Measurements from ENCODE around the gene GP1BB.

The GP1BB gene

DNA sequence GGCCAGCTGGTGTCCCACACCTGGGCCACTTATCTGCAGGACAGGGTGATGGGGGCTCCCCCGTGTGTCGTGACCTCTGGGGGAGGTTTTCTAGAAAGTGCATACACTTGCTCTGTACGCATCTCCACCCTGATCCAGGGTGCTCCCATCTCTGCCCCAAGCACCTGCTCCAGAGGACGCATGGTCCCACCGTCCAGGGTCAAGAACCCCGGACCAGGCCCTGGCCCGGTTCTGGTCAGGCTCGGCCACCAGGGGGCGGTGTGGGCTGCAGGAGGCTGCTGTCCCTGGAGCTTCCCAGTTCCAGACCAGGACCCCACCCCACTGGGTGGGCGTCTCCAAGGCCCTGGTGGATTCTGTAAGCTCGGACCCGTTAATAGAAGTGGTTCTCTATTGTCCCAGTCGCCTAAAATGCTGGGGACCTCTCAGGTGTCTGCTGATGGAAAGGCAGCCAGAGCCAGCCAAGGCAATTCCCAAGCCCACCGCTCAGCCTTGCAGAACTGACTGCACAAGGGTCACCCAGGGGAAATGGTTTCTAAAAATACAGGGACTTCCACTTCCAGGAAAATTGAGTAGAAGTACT, 43.7 kb upstream of the GP1BB start:
- H3K4me3 ChIP-seq (ENCODE audit: low read depth, low read length): no peak overlapping the region
- TF ChIP-seq, protein P1, sequence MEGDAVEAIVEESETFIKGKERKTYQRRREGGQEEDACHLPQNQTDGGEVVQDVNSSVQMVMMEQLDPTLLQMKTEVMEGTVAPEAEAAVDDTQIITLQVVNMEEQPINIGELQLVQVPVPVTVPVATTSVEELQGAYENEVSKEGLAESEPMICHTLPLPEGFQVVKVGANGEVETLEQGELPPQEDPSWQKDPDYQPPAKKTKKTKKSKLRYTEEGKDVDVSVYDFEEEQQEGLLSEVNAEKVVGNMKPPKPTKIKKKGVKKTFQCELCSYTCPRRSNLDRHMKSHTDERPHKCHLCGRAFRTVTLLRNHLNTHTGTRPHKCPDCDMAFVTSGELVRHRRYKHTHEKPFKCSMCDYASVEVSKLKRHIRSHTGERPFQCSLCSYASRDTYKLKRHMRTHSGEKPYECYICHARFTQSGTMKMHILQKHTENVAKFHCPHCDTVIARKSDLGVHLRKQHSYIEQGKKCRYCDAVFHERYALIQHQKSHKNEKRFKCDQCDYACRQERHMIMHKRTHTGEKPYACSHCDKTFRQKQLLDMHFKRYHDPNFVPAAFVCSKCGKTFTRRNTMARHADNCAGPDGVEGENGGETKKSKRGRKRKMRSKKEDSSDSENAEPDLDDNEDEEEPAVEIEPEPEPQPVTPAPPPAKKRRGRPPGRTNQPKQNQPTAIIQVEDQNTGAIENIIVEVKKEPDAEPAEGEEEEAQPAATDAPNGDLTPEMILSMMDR (IDR thresholded peaks at IDR 0.05; ENCODE audit: borderline replicate concordance, insufficient read depth, low read depth, low read length): peak; percentile 81

DNA sequence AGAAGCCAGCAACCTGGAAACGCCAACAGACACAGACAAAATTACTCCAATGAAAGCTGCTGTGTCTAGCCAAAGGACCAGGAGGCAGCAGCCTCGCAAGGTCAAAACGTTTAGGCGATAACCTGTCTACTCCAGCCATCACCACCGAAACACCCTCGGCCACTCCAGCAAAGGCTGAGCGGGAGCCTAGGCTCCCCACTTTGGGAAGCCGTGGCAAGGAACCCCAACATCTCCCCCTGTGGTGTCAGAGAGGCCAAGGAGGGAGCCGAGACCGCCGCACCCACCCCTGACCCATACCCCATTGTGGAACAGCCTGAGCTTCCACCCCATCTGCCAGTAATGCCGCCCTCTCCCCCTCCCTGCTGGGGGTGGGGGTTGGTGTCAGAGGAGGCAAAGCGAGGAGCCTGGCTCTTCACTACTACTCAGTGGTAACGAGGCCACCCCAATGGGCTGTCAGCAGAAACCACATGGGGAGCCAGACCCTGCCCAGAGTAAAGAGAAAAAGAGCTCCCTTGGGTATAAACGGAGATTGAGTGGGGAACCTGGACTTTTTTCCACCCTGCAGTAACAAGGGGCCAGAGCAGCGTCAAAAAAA, 43.0 kb upstream of the GP1BB start:
- no peak overlapping the region for H3K4me3 ChIP-seq (ENCODE audit: low read depth, low read length)
- TF ChIP-seq, protein P1 (IDR thresholded peaks at IDR 0.05; ENCODE audit: borderline replicate concordance, insufficient read depth, low read depth, low read length): no peak

DNA sequence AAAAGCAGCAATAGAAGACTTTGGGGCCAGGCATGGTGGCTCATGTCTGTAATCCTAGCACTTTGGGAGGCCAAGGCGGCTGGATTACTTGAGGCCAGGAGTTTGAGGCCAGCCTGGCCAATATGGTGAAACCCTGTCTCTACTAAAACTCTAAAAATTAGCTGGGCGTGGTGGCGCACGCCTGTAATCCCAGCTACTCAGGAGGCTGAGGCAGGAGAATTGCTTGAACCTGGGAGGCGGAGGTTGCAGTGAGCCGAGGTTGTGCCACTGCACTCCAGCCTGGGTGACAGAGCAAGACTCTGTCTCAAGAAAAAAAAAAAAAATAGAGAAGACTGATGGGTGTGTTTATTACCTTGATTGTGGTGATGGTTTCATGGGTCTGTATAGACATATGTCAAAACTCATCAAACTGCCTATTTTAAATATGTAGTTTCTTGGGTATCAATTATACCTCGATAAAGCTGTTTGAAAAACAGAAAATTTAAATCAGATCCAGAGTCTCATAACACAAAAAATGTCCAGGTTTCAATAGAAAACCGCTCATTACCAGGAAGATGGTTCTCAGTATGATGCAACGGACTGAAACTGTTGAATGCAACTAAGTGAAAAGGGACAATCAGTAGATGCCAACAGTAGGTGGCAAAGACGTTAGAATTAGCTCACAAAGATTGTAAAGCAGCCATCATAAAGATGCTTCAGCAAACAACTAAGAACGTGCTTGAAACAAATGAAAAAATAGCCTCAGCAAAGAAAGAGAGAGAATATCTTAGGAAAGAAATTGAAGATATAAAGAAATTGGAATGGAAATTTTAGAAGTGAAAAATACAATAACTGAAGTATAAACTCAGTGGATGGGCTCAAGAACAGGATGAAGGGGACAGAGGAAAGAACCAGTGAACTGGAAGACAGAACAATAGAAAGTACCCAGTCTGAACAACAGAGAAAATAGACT, 42.2 kb upstream of the GP1BB start:
- no peak overlapping the region for H3K4me3 ChIP-seq (ENCODE audit: low read depth, low read length)
- TF ChIP-seq, protein P1 (IDR thresholded peaks at IDR 0.05; ENCODE audit: borderline replicate concordance, insufficient read depth, low read depth, low read length): no peak

DNA sequence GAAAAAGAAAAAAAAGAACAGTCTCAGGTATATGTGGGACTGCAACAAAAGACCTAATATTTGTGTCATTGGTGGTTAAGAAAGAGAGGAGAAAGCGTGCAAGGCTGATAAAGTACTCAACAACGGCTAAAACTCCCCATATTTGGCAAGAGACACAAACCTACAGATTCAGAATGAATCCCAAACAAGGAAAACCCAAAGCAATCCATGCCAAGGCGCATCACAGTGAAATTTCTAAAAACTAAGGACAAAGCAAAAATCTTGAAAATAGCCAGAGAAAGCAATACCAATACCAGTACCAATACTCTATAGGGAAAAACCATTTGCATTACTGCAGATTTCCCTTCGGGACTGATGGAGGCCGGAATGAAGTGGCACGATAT, 41.5 kb upstream of the GP1BB start:
- H3K4me3 ChIP-seq (ENCODE audit: low read depth, low read length): no peak overlapping the region
- TF ChIP-seq, protein P1 (IDR thresholded peaks at IDR 0.05; ENCODE audit: borderline replicate concordance, insufficient read depth, low read depth, low read length): no peak

DNA sequence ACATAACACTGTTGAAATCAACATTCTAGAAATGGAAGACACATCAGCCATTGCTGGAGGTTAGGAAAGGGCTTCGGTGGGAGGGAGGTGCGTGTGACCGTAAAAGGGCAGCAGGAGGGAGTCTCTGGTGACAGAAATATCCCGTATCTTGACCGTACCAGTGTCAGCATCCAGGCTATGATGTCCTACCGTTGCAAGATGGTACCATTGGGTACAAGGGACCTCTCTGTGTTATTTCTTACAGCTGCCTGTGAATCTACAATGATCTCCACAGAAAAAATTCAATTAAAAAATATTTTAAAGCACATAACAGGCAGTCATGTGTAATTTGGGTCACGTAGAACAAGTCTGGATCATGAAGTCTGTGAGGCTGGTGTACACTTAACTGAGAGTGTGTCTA, 36.4 kb upstream of the GP1BB start:
- TF ChIP-seq, protein P1 (IDR thresholded peaks at IDR 0.05; ENCODE audit: borderline replicate concordance, insufficient read depth, low read depth, low read length): no peak
- no peak overlapping the region for H3K4me3 ChIP-seq (ENCODE audit: low read depth, low read length)

DNA sequence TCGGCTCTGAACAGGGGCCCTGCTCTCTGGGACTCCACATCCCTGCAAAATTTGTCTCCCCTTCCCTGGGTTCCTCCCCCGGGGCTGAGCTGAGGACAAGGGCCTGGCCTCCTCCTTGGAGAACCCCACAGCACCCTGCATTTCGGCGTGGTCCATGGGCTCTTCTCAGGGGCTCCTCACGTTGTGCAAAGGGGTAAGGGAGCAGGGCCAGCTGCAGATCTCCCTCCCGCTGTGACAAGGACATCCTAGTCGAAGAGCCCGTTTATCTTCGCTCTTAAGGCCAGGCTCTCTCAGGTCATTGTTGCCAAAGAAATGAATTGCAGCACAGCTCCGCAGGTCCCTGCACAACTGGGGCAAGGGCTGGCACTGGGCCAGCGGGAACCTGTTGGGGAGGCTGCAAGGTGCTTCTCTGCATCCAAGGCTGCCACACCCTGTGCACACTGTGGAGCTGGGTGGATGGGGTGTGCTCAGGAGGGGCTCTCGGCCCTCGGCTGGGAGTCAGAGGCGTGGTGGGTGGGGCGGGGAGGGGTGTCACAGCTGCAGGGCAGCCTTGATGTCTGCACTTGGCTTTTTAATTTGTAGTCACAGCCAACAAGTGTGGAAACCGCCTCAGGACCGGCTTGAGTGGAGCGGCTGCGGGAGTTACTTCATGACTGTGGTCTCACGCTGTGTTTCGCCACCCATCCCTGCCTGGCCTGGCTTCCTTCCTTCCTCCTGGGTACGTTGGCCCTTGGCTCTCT, 35.6 kb upstream of the GP1BB start:
- TF ChIP-seq, protein P1 (IDR thresholded peaks at IDR 0.05; ENCODE audit: borderline replicate concordance, insufficient read depth, low read depth, low read length): no peak
- no peak overlapping the region for H3K4me3 ChIP-seq (ENCODE audit: low read depth, low read length)
